Stimulated activated memory B cell treated with anti-CD40 and anti-IgM and Interleukin-4, amounts not matched to agents 10 μg/mL and 1 μg/mL and 100 μg/mL, for 72 hours (primary cell): ENCODE results near the gene CASP5.
A peak's percentile ranks its signal among the peaks of the same experiment; 100 is the strongest.
"Not testable (repeated sequence)": the region's sequence is repeated elsewhere in the genome, so short reads cannot be mapped to it uniquely, and the experiment has no call there.

Experiments
- ATAC-seq: fragments of 150-1000 bp; cut with Tn5 transposase; 2 replicates; pipeline ENCODE4 v1.10.0; 2021
- H3K27ac Mint-ChIP-seq: one replicate; pipeline ENCODE4 v1.8.0; 2022; ENCODE audit warnings: mild to moderate bottlenecking, mixed read lengths
- H3K27me3 Mint-ChIP-seq: one replicate; pipeline ENCODE4 v1.8.0; 2022; ENCODE audit warnings: mixed read lengths
- H3K36me3 Mint-ChIP-seq: one replicate; pipeline ENCODE4 v1.8.0; 2022; ENCODE audit warnings: mixed read lengths
- H3K4me1 Mint-ChIP-seq: one replicate; pipeline ENCODE4 v1.8.0; 2022; ENCODE audit warnings: mixed read lengths
- H3K4me3 Mint-ChIP-seq: one replicate; pipeline ENCODE4 v1.8.0; 2022; ENCODE audit warnings: mild to moderate bottlenecking, moderate library complexity, mixed read lengths
- H3K9me3 Mint-ChIP-seq: one replicate; pipeline ENCODE4 v1.8.0; 2022; ENCODE audit warnings: mixed read lengths

CASP5 gene

DNA sequence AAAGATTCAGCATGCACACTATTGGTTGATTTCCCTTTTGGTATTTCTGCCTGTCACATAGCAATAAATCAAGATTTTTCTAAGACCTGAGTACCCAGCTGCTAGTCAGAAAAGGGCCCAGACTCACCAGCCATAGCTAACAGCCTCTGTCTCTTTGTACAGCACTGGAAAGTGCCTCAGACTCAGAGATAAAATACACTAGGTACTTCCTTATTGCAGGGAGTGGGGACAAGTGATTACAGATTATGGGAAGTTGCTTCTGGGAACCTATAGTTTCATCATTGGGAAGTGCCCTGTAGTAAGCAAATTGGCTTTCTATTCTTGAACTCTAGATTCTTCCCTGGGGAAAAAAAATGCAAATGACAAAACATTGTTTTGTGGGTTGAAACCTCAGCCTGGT is at the start of gene CASP5:
Gene CASP5 (minus strand): TSS at position 166 of the 400 bp plus-strand sequence. CDS start 32 bp downstream, at position 134.
- Mint-ChIP-seq H3K27me3 (no peaks in the 10 kb centered on the region), H3K36me3 (peaks cover 35% of the 10 kb centered on the region), H3K4me1 (peaks cover 38% of the 10 kb centered on the region), H3K27ac (peak within 1 kb of the TSS; percentile 19), H3K4me3 (no peak within 1 kb of the TSS), H3K9me3 (no peaks in the 10 kb centered on the region)
- ATAC-seq = no peak

DNA sequence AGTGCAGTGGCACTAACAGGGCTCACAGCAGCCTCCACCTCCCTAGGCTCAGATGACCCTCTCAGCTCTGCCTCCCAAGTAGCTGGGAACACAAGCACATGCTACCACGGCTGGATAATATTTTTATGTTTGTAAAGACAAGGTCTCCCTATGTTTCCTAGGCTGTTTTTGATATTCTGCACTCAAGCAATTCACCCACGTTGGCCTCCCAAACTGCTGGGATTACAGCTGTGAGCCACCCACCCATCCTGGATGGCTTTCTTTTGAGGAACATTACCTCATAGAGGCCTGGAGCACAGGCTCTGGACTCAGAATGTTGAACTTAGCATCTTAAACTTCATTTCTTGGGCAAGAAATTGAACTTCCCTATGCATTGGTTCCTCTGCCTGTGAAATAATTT is 49.1 kb upstream of the CASP5 start:
- not testable (repeated sequence) for H3K27me3 Mint-ChIP-seq, H3K4me3 Mint-ChIP-seq, H3K27ac Mint-ChIP-seq, H3K4me1 Mint-ChIP-seq, H3K36me3 Mint-ChIP-seq, H3K9me3 Mint-ChIP-seq, ATAC-seq

DNA sequence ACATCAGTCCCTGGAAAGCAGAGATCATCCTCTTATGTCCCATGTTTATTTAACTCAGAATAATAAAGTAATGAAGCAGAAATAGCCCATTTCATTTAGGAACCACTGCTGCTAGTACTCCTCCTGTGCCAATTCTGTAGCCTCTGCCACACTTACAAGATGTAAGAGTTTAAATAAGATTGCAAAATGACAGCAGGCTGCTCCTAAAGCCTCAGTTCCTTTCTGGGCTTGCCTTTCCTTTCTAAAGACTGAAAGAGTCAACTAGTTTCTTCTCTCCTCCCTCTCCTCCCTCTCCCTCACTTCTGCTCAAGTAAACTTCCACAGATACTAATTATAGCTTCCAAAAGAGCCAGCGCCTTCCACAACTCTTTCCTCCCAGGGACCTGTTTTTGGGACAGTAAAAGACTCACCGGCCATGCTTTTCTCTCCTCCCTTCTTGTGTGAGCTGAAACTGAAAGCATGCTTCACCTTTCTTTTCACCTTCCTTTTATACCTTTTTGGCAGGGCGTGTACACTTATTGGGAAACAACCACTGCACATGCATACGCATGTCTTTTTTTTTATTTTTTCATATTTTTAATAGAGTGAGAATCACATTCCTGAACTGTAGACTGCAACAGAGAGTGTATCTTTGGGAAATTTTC is 48.2 kb upstream of the CASP5 start:
- no peaks in the 10 kb centered on the region for H3K27me3 Mint-ChIP-seq
- H3K9me3 Mint-ChIP-seq = no peaks in the 10 kb centered on the region
- ATAC-seq = no peak
- H3K27ac Mint-ChIP-seq = no peak overlapping the region
- H3K4me1 Mint-ChIP-seq = no peaks in the 10 kb centered on the region
- H3K36me3 Mint-ChIP-seq = no peaks in the 10 kb centered on the region
- no peak overlapping the region for H3K4me3 Mint-ChIP-seq

DNA sequence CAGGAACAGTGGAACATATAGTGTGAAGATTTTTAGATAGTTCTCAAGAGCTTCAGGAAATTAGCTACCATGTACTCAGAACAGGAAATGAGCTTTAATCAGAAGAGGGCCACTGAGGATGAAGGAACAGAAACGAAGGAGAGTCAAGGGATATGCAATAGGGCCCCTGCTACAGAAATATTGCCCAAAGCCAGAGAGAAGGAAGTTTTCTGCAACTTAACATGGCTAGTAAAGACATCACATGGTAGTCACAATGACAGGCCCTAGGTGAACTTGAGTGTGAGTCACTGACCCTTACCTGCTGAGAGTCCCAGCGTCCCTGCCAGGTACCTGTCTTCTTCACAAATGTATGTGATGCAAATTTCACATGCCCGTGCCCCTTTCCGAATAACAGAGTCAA is 47.3 kb upstream of the CASP5 start:
- Mint-ChIP-seq H3K9me3 (no peaks in the 10 kb centered on the region), H3K27ac (no peak overlapping the region), H3K4me3 (no peak overlapping the region), H3K36me3 (no peaks in the 10 kb centered on the region), H3K27me3 (no peaks in the 10 kb centered on the region), H3K4me1 (no peaks in the 10 kb centered on the region)
- no peak for ATAC-seq

DNA sequence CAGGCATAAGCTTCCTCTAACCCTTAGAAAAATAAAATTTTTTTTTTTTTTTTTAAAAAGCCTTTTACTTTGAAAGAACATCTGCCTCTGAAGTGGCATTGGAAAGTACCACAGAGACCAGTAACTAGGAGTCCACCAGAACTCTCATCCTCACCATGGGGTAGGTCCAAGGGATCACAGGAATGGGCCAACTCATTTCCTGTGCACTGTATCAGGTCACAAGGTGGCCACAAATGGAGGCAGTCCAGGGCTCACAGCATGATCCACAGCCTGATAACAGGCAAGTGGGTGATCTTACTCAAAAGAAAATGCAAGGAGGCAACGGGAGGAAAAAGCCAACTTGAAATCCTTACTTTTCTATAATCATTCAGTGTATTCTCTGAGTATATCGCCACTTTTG is 46.8 kb upstream of the CASP5 start:
- H3K4me1 Mint-ChIP-seq, H3K4me3 Mint-ChIP-seq, H3K36me3 Mint-ChIP-seq, H3K27me3 Mint-ChIP-seq, ATAC-seq, H3K9me3 Mint-ChIP-seq, H3K27ac Mint-ChIP-seq: not testable (repeated sequence)

DNA sequence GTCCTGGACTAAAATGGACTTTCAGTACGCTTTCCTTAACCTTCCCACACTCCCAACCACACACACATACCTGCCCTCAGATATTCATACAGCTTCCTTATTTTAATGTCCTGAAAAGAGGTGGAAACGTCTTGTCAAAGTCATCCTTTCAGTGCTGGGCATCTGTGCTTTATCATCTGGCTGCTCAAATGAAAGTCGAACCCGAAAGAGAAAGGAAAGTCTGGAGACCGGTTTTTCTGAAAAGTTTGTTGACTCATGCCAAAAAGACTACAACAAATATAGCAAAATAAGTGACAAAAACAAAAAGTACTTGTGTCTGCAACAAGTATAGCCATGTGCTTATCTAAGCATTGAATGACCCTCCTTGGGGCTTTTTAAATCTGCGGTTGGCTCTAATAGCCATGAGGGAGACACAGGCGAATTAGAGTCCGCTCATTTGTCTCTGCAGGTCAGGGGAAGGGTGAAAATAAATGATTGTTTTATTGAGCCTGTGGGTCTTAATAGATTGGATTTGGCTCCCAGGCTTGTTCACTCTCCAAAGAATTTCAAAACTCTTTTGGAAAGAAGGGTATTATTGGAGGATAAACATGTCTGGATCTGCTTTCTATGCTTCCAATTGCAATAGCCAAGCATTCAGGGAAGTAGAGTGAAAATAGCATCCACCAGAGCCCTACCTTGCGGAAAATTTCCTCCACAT is 40.4 kb upstream of the CASP5 start:
- ATAC-seq = not testable (repeated sequence)

DNA sequence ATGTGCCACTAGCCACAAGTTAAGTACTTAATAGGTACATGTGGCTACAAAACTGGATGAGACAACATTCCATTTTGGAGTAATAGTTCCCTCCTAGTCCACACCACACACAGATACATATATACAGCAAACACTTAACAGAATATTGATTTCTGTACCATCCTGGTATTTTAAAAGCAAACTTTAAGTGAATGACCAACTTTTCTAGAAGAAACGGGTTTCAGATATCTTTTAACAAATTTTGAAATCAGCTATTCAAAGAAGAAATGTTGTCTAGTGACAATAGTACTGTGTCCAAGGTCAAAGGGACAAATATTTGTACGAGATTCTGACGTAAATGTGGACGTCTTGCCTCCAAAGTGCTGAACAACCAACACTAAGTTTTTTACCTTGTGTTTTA is 34.5 kb upstream of the CASP5 start:
- no peak overlapping the region for H3K4me3 Mint-ChIP-seq
- no peak overlapping the region for H3K27ac Mint-ChIP-seq
- H3K9me3 Mint-ChIP-seq = no peaks in the 10 kb centered on the region
- no peaks in the 10 kb centered on the region for H3K4me1 Mint-ChIP-seq
- H3K27me3 Mint-ChIP-seq = peaks cover 14% of the 10 kb centered on the region
- no peaks in the 10 kb centered on the region for H3K36me3 Mint-ChIP-seq
- ATAC-seq = no peak

More for the DNA sequence above, 40.4 kb upstream of the CASP5 start:
- H3K9me3 Mint-ChIP-seq, H3K4me3 Mint-ChIP-seq, H3K36me3 Mint-ChIP-seq, H3K4me1 Mint-ChIP-seq, H3K27ac Mint-ChIP-seq: not testable (repeated sequence)
- H3K27me3 Mint-ChIP-seq = peaks cover 14% of the 10 kb centered on the region

DNA sequence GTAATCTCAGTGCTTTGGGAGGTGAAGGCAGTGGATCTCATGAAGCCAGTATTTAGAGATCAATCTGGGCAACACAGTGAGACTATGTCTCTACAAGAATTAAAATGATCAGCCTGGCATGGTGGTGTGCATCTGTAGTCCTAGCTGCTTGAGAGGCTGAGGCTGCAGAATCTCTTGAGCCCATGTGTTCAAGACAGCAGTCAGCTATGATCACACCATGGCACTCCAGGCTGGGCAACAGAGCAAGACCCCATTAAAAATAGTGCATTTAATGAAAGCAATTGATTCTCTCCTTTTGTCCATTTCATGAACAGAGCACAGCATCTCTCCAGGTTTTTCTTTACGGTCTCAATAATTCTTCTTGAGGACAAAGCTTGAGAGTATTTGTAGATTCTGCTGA is 33.5 kb upstream of the CASP5 start:
- no peak for ATAC-seq
- no peaks in the 10 kb centered on the region for H3K36me3 Mint-ChIP-seq

DNA sequence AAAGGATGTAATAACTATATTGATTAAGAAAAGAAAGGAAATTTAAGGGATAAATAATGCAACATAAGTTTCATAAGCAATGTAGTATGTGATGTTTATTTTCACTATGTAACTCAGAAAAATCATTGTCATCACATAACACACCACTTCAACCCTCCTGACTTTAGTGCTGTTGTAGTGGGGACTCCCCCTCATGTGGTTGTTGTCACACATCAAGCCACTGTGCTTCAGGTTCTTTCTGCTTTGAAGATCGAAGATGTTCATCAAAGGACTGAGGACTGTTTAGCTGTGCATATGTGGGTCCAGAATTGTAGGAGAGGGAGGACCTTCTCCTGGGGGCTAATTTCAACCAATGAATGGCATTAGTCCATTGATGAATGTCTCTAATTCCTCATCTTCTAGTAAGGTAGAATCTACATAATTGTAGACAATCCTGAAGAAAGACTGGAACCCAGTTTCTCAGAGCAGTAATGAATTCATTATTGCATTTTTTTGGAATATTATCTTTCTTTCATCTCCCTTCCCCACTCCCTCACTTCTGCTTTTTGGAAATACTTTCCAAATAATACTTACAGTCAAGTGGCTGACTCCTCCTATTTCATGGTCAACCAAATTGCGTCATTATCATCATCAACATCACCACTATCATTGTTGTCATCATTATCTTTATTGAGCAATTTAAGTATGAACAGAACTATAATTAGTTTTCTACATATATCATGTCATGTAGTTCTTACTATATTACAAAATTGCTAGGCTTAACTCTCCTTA is 31.9 kb upstream of the CASP5 start:
- ATAC-seq = no peak
- no peak overlapping the region for H3K27ac Mint-ChIP-seq
- H3K36me3 Mint-ChIP-seq = no peaks in the 10 kb centered on the region
- H3K27me3 Mint-ChIP-seq = no peaks in the 10 kb centered on the region
- H3K4me3 Mint-ChIP-seq = no peak overlapping the region
- H3K9me3 Mint-ChIP-seq = no peaks in the 10 kb centered on the region
- H3K4me1 Mint-ChIP-seq = no peaks in the 10 kb centered on the region

More for the DNA sequence above, 33.5 kb upstream of the CASP5 start:
- Mint-ChIP-seq H3K27me3 (peaks cover 14% of the 10 kb centered on the region), H3K4me1 (no peaks in the 10 kb centered on the region), H3K27ac (no peak overlapping the region), H3K4me3 (no peak overlapping the region), H3K9me3 (no peaks in the 10 kb centered on the region)

DNA sequence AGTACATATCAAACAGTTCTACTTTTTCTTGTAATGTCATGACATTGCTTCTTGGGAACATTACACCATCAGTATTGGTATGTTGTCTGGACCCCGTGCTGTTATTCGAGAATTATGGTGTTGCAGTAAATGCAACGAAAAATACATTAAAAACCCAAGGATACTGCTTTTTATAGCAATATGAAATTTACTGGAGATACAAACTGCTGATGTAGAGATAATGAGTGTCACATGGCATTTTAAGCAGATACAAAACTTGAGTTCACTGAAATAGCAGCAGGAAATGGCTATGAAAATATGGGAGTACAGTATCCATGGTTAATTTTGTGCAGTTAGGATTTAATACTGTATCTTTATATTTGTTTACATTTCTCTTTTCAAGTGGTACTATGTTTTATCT is 29.5 kb upstream of the CASP5 start:
- ATAC-seq = no peak
- Mint-ChIP-seq H3K4me3 (no peak overlapping the region), H3K27ac (no peak overlapping the region), H3K27me3 (no peaks in the 10 kb centered on the region), H3K36me3 (no peaks in the 10 kb centered on the region), H3K4me1 (no peaks in the 10 kb centered on the region), H3K9me3 (no peaks in the 10 kb centered on the region)

DNA sequence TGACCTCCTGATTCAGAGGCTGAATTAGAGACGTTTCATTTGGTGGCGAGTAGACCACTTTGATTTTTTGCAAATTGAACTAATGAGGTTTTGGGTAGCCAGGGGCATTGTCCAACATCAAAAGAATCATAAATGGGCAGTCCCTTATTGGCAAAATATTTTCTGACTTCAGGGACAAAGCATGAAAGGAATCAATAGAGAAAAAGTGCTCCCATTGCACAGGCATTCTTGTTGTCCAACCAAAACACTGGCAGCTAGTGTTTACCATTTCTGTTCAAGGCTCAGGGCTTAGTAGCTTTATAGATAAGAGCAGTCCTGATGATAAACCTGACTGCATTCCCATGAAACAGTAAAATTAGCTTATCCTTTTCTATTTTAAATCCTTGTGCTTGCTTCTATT is 28.6 kb upstream of the CASP5 start:
- H3K4me3 Mint-ChIP-seq = no peak overlapping the region
- no peaks in the 10 kb centered on the region for H3K36me3 Mint-ChIP-seq
- H3K27ac Mint-ChIP-seq = no peak overlapping the region
- no peaks in the 10 kb centered on the region for H3K4me1 Mint-ChIP-seq
- no peaks in the 10 kb centered on the region for H3K9me3 Mint-ChIP-seq
- no peaks in the 10 kb centered on the region for H3K27me3 Mint-ChIP-seq
- no peak for ATAC-seq

DNA sequence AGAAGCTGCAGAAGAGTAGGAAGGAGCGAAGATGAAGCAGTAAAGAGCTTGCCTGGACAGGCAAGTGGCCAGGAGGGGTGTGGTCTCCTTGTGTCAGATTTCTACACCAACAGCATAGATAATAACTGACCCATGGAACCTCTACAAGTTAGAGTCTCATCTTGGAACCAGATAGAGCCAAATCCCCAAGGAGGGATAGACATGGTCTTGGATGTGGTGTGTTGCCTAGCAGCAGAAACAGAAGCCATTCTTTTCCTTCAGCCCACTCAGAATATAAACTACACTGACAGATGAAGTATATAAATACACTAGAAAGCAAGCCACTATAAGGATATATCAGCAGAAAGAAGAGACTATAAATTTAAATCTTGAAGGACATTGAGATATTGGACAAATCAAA is 26.5 kb upstream of the CASP5 start:
- Mint-ChIP-seq H3K4me1 (peaks cover 14% of the 10 kb centered on the region), H3K36me3 (no peaks in the 10 kb centered on the region), H3K4me3 (no peak overlapping the region), H3K27ac (no peak overlapping the region), H3K27me3 (no peaks in the 10 kb centered on the region), H3K9me3 (no peaks in the 10 kb centered on the region)
- ATAC-seq = no peak

DNA sequence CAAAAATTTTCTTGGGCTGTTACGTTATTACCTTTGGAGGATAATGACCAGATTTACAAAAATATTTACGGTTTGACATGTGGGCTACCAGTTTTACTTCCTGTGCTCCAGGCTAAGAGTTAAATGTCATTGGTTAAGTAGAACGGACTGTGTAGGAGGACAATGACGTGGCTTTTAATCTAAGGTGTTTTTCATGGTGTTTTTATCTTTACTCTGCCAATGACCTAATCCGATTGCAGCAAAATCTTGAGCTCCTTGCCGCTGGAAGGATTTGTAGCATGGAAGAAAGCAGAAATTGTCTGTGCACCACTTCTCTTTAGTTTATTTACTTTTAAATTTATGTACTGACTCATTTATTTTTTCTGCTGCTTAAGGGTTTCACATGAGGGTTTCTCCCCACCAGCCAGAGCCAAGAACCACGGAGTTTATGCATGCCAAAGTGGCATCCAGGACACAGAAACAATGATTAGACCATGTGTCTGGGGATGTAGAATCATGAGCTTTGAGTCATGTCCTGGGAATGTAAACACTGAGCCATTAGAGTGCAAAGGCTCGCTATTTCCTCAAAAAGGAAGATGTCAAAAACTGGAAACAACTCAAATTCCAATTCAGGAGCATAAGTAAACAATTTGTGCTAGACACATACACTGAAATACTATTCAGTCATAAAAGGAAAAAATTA is 24.1 kb upstream of the CASP5 start:
- Mint-ChIP-seq H3K36me3 (no peaks in the 10 kb centered on the region), H3K9me3 (no peaks in the 10 kb centered on the region), H3K27ac (no peak overlapping the region), H3K4me1 (peaks cover 37% of the 10 kb centered on the region), H3K4me3 (no peak overlapping the region), H3K27me3 (no peaks in the 10 kb centered on the region)
- no peak for ATAC-seq

DNA sequence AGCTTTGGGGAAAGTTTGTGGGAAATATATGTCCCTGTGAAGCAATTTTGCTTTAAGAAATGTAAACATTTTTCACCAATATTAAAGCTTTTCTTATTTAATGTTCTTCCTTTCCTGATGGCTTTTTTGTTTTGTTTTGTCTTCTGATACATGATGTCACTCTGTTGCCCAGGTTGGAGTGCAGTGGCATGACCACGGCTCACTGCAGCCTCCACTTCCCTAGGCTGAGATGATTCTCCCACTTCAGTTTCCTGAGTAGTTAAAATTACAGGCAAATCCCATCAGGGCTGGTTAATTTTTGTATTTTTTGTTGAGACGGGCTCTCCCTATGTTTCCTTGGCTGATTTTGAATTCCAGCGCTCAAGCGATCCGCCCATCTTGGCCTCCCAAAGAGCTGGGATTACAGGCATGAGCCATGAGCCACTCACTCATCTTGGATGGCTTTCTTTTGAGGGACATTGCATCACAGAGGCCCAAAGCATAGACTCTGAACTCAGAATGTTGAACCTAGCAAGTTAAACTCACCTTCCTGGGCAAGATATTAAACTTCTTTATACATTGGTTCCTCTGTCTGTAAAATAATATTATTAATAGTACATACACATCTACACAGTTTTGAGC is 22.8 kb upstream of the CASP5 start:
- H3K4me3 Mint-ChIP-seq = peak overlapping the region; percentile 54
- peaks cover 43% of the 10 kb centered on the region for H3K4me1 Mint-ChIP-seq
- H3K27me3 Mint-ChIP-seq = no peaks in the 10 kb centered on the region
- ATAC-seq = no peak
- peaks cover 8% of the 10 kb centered on the region for H3K36me3 Mint-ChIP-seq
- H3K9me3 Mint-ChIP-seq = no peaks in the 10 kb centered on the region
- peak overlapping the region; percentile 97 for H3K27ac Mint-ChIP-seq
